K562 (cell line): ENCODE data around the gene EPHA2. TPM values are rescaled to one million over a fixed set of nuclear protein-coding genes. Genes with fewer than 3 reads are reported as not detected.

Source experiments
- HDAC2 ChIP-seq: fragments of 450-650 bp; IDR thresholded peaks from 2 replicates; pipeline ENCODE4 v1.6.1; 2016; ENCODE audit warnings: mild to moderate bottlenecking
- HMGN3 ChIP-seq: IDR thresholded peaks from 2 replicates; pipeline ENCODE4 v1.6.1; 2011; ENCODE audit warnings: borderline replicate concordance, low read depth, mild to moderate bottlenecking, mixed read lengths, low read length; ENCODE audit not compliant: insufficient read length; ENCODE audit errors: extremely low read depth
- NR2C1 ChIP-seq, 2 experiments: fragments of 450-650 bp; IDR thresholded peaks; 2 replicates each; pipeline ENCODE4 v1.6.1; 2017; ENCODE audit warnings: mild to moderate bottlenecking in 2 of 2, antibody characterized with exemption in 1 of 2, inconsistent platforms in 1 of 2, missing compliant biosample characterization in 1 of 2, missing genetic modification characterization in 1 of 2
- PYGO2 ChIP-seq: fragments of 450-650 bp; IDR thresholded peaks from 2 replicates; pipeline ENCODE4 v1.6.1; 2016; ENCODE audit warnings: mild to moderate bottlenecking, missing genetic modification characterization, moderate library complexity, missing compliant biosample characterization
- RERE ChIP-seq: sonication (generic); formaldehyde crosslinking; IDR thresholded peaks from 2 replicates; pipeline ENCODE4 v1.8.0; 2023; ENCODE audit warnings: missing genetic modification reagents, mild to moderate bottlenecking, borderline replicate concordance
- ZBTB2 ChIP-seq: fragments of 450-650 bp; IDR thresholded peaks from 2 replicates; pipeline ENCODE4 v1.6.1; 2016; ENCODE audit warnings: antibody characterized with exemption
- ZNF3 ChIP-seq: fragments of 250-450 bp; sonication (Bioruptor Pico); IDR thresholded peaks from 2 replicates; pipeline ENCODE4 v1.5.0; 2021; ENCODE audit warnings: mild to moderate bottlenecking, moderate library complexity
- ZNF655 ChIP-seq: fragments of 250-450 bp; sonication (Bioruptor Pico); IDR thresholded peaks from 2 replicates; pipeline ENCODE4 v1.5.0; 2021
- polyA plus RNA-seq, 8 experiments: library from polyadenylated mRNA; depleted of rRNA in 4 of 8; stranded (reverse) in 5 of 8; unstranded in 3 of 8; fragments of >200 nt; fragmentation: Nextera tagmentation in 2 of 8; fragmentation: Illumina TruSeq in 1 of 8; extraction: Ambion mirVana in 2 of 8; extraction: Trizol in 1 of 8; gene quantifications; 2 replicates each; pipeline versions ENCODE4 v1.2.1 to v1.2.3, GENCODE V29; 2011 to 2014; ENCODE audit warnings: inconsistent platforms in 1 of 8, missing spikeins in 1 of 8
- total RNA-seq, 7 experiments: library from RNA; depleted of rRNA in 6 of 7; stranded (reverse); fragments of >200 nt in 6 of 7; fragmentation: Illumina TruSeq in 2 of 7; extraction: Trizol in 2 of 7; gene quantifications; 2 replicates each; pipeline versions ENCODE4 v1.2.1 to v1.2.3, GENCODE V29; 2011 to 2021; ENCODE audit warnings: low replicate concordance in 1 of 7

The EPHA2 gene
- total and polyA plus RNA-seq, 9 of the 15 experiments (the other 6 are each of a cell fraction or from before 2014, with no cell fraction given): 0.04 to 0.40 (median 0.07) TPM; not detected in 4

- TF ChIP-seq ZNF3 (CRISPR knock-in tag): no peak
- no peak for TF ChIP-seq ZNF655 (CRISPR knock-in tag)
- TF ChIP-seq PYGO2 (tag): no peak
- TF ChIP-seq ZBTB2: no peak
- no peak for TF ChIP-seq NR2C1 (IDR thresholded peaks at IDR 0.05)
- no peak for TF ChIP-seq NR2C1 (tag; IDR thresholded peaks at IDR 0.05)
- TF ChIP-seq HMGN3: no peak
- TF ChIP-seq HDAC2: no peak
- no peak for TF ChIP-seq RERE (CRISPR knock-in tag)
These were observed 47.7 kb upstream of the EPHA2 start (continued) for GRCh38 chr1:16203550-16203949.
